AG04449 (cell line): ENCODE data around the gene DDIT4.
"Not testable (repeated sequence)": the region's sequence is repeated elsewhere in the genome, so short reads cannot be mapped to it uniquely, and the experiment has no call there.

Experiments
- CTCF ChIA-PET: fragments of 350-600 bp; formaldehyde crosslinking; extraction: SDS; loops from one replicate; lab custom pipeline; 2021; ENCODE audit warnings: antibody characterized with exemption; lab: Yijun Ruan, JAX
- POLR2A ChIA-PET: fragments of 400-600, 350-600 bp; formaldehyde crosslinking; extraction: SDS; loops from one replicate; lab custom pipeline; 2020; ENCODE audit warnings: antibody characterized with exemption, inconsistent platforms; lab: Yijun Ruan, JAX
- DNase-seq: peaks from one replicate; pipeline ENCODE4 v3.0.0-alpha.2; 2010; ENCODE audit warnings: low read depth, low spot score
- H3K4me3 ChIP-seq: 2 replicates; pipeline ENCODE4 v1.5.1; 2011; ENCODE audit warnings: low read depth, mild to moderate bottlenecking, control low read depth, low read length
- TF ChIP-seq, protein P1 (sequence below): IDR thresholded peaks from one replicate; pipeline ENCODE4 v1.5.1; 2011; ENCODE audit warnings: mild to moderate bottlenecking, moderate library complexity, low read length, control low read depth, inconsistent platforms; ENCODE audit not compliant: insufficient read depth; ENCODE audit errors: missing control alignments

The DDIT4 gene

DNA sequence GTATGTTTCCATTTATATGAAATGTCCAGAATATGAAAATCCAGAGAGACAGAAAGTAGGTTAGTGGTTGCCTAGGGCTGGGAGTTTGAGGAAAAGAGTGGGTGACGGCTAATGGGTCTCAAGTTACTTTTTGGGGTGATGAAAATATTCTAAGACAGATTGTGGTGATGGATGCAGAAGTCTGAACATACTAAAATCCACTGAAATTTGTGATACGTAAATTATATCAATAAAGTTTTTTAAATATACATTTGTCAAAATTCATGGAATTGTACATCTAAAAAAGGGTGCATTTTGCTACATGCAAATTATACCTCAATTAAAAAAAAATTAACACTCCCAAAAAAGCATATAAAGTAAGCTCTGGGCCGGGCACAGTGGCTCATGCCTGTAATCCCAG, 9.4 kb downstream of the DDIT4 start:
- CTCF ChIA-PET, result interaction anchor here (0.9 to 2.6 kb wide), 4 partner anchors 8 to 53 kb away, joined by 3 to 10 read pairs (median 4); no protein-coding TSS in a partner anchor
- no peak overlapping the region for H3K4me3 ChIP-seq
- no peak for DNase-seq
- TF ChIP-seq, protein P1, sequence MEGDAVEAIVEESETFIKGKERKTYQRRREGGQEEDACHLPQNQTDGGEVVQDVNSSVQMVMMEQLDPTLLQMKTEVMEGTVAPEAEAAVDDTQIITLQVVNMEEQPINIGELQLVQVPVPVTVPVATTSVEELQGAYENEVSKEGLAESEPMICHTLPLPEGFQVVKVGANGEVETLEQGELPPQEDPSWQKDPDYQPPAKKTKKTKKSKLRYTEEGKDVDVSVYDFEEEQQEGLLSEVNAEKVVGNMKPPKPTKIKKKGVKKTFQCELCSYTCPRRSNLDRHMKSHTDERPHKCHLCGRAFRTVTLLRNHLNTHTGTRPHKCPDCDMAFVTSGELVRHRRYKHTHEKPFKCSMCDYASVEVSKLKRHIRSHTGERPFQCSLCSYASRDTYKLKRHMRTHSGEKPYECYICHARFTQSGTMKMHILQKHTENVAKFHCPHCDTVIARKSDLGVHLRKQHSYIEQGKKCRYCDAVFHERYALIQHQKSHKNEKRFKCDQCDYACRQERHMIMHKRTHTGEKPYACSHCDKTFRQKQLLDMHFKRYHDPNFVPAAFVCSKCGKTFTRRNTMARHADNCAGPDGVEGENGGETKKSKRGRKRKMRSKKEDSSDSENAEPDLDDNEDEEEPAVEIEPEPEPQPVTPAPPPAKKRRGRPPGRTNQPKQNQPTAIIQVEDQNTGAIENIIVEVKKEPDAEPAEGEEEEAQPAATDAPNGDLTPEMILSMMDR, result no peak
- POLR2A ChIA-PET, result interaction anchor here (2.4 kb wide), 1 partner anchor 9 kb away, joined by 11 read pairs; the partner anchor contains the start of gene DDIT4

GRCh38 chr10:72285972-72286521, 12.3 kb downstream of the DDIT4 start:
- ChIA-PET POLR2A (no interaction called here), CTCF (interaction anchor here (1.2 kb wide), 1 partner anchor 11 kb away, joined by 5 read pairs; no protein-coding TSS in a partner anchor)
- no peak for DNase-seq
- TF ChIP-seq, protein P1, result no peak
- H3K4me3 ChIP-seq, result no peak overlapping the region

DNA sequence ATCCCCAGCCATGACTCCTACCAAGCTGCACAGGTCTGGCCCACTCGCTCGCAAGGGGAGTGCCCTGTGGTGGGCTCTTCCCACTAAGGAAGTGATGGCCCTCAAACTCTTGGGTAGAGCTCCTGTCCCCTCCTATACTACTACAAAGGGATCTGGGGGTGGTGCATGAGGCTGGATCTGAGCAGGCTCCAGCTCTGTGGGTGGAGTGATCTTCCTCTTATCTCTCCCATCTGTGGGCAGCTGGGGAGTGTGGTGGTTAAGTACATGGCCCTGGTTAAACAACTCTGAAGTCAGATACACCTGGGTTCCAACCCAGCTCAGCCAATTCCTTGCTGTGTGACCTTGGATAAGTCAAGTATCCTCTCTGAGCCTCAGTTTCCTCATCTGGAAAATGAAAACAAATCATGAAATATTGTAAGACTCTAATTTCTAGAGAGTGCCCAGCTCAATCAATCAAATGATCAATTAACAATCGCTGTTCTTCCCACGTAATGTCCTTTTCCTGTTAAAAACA, 17.4 kb downstream of the DDIT4 start:
- no peak for DNase-seq
- TF ChIP-seq, protein P1, result no peak
- POLR2A ChIA-PET, result interaction anchor here (1.3 to 4.1 kb wide), 2 partner anchors 13 to 16 kb away, joined by 9 to 29 read pairs; partner anchors contain the start of gene DDIT4
- no peak overlapping the region for H3K4me3 ChIP-seq
- CTCF ChIA-PET, result interaction anchor here (1.1 to 4.6 kb wide), 5 partner anchors 12 to 51 kb away, joined by 3 to 25 read pairs (median 4); no protein-coding TSS in a partner anchor

GRCh38 chr10:72292223-72292691, 18.5 kb downstream of the DDIT4 start:
- DNase-seq, result no peak
- TF ChIP-seq, protein P1, result no peak
- ChIA-PET POLR2A (interaction anchor here (4.1 kb wide), 1 partner anchor 18 kb away, joined by 29 read pairs; the partner anchor contains the start of gene DDIT4), CTCF (interaction anchor here (0.8 to 4.6 kb wide), 4 partner anchors 9 to 45 kb away, joined by 3 to 25 read pairs (median 6); no protein-coding TSS in a partner anchor)
- H3K4me3 ChIP-seq, result no peak overlapping the region

DNA sequence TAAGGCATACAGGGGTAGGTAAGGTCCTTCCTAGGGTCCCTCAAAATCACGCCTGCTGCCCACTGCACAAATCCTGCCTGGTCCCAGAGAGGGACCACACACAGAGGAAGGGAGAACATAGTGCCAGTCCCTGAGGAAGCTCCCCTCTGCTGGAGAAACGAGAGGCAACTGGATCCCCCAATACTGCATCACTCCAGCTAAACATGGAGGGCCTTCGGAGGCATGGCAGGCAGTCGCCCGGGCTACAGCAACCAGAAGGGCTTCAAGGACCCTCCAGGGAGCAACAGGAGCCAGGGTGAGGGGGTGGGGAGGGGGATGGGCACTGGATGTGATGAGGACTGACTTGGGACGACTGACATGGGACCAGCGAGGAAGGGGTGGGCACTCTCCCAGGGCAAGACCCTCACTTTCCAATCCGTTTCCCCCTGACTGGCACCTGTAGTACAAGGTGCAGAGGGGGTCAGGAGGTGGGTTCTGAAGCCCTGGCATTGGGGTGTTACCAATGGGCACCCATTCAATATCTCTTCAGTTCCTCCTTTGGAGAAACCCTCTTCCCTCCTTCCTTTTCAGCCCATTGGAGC, 21.7 kb downstream of the DDIT4 start:
- ChIA-PET CTCF (no interaction called here), POLR2A (interaction anchor here (1.0 kb wide), 1 partner anchor 22 kb away, joined by 3 read pairs; the partner anchor contains the start of gene DDIT4)
- TF ChIP-seq, protein P1, result no peak
- no peak for DNase-seq
- H3K4me3 ChIP-seq, result no peak overlapping the region

- ChIA-PET POLR2A (interaction anchor here (0.9 to 2.7 kb wide), 7 partner anchors 15 to 53 kb away, joined by 3 to 44 read pairs (median 4); partner anchors contain the start of gene DDIT4), CTCF (interaction anchor here (0.6 to 1.5 kb wide), 3 partner anchors 16 to 43 kb away, joined by 3 to 9 read pairs (median 3); partner anchors contain the start of gene DDIT4)
- not testable (repeated sequence) for DNase-seq
- peak overlapping the region; percentile 64 for H3K4me3 ChIP-seq
Measured at GRCh38 chr10:72296829-72297280, 23.1 kb downstream of the DDIT4 start.
